HG02884 (cell line): ENCODE measurements around the gene POLR2L.

Source experiments
- ATAC-seq: cut with Tn5 transposase; IDR thresholded peaks from one replicate; pipeline ENCODE4 v1.9.1; 2021; ENCODE audit warnings: mild to moderate bottlenecking, moderate library complexity; ENCODE audit not compliant: unreplicated experiment

POLR2L gene

GRCh38 chr11:855796-856195 lies 13.5 kb upstream of the POLR2L start:
- ATAC-seq = no peak

- ATAC-seq = no peak
These were observed 13.0 kb upstream of the POLR2L start for GRCh38 chr11:855330-855674.

GRCh38 chr11:854601-855329 lies 12.4 kb upstream of the POLR2L start:
- ATAC-seq = no peak

GRCh38 chr11:853682-854448 lies 11.5 kb upstream of the POLR2L start:
- no peak for ATAC-seq

- ATAC-seq = no peak
These were observed 10.4 kb upstream of the POLR2L start for GRCh38 chr11:852762-853161.

- no peak for ATAC-seq
These were observed 8.7 kb upstream of the POLR2L start for GRCh38 chr11:850775-851763.

GRCh38 chr11:849951-850774 lies 7.8 kb upstream of the POLR2L start:
- no peak for ATAC-seq

GRCh38 chr11:849104-849824 lies 6.9 kb upstream of the POLR2L start:
- ATAC-seq = no peak

GRCh38 chr11:848380-848931 lies 6.1 kb upstream of the POLR2L start:
- no peak for ATAC-seq

GRCh38 chr11:847876-848275 lies 5.5 kb upstream of the POLR2L start:
- no peak for ATAC-seq

- ATAC-seq = no peak
These were observed 4.3 kb upstream of the POLR2L start for GRCh38 chr11:846496-847098.

GRCh38 chr11:845872-846495 lies 3.7 kb upstream of the POLR2L start:
- no peak for ATAC-seq

GRCh38 chr11:844693-845644 lies 2.6 kb upstream of the POLR2L start:
- ATAC-seq = no peak

GRCh38 chr11:843818-844692 lies 1.7 kb upstream of the POLR2L start:
- ATAC-seq = no peak

- no peak for ATAC-seq
These were observed 881 bp upstream of the POLR2L start for GRCh38 chr11:843086-843734.

- ATAC-seq = peak; percentile 25
These were observed 354 bp downstream of the POLR2L start for GRCh38 chr11:841981-842369.
